Left hindlimb (tissue), 1 donor: Measurements from ENCODE around the gene PLD4.
"Not testable (repeated sequence)": the region's sequence is repeated elsewhere in the genome, so short reads cannot be mapped to it uniquely, and the experiment has no call there.

Source experiments
- DNase-seq: peaks from one replicate; pipeline ENCODE4 v3.0.0-alpha.2; 2018

The PLD4 gene

GRCh38 chr14:104924421-104925213 lies at the start of gene PLD4:
TSS of gene PLD4 (plus strand) at chr14:104924879. CDS start at chr14:104927141, 2,262 bp downstream.
- DNase-seq, result no peak

GRCh38 chr14:104875412-104875751 lies 49.3 kb upstream of the PLD4 start:
- peak; percentile 28 for DNase-seq

- DNase-seq, result no peak
Observed at GRCh38 chr14:104875811-104876210, 48.9 kb upstream of the PLD4 start.

GRCh38 chr14:104876251-104876699 lies 48.4 kb upstream of the PLD4 start:
- no peak for DNase-seq

- peak; percentile 23 for DNase-seq
Observed at GRCh38 chr14:104877066-104877805, 47.4 kb upstream of the PLD4 start.

- DNase-seq, result peak; percentile 18
Observed at GRCh38 chr14:104877806-104878550, 46.7 kb upstream of the PLD4 start.

GRCh38 chr14:104878582-104878981 lies 46.1 kb upstream of the PLD4 start:
- DNase-seq, result peak; percentile 15

- DNase-seq, result peak; percentile 23
Observed at GRCh38 chr14:104879201-104879982, 45.3 kb upstream of the PLD4 start.

- peak; percentile 29 for DNase-seq
Observed at GRCh38 chr14:104879983-104880565, 44.6 kb upstream of the PLD4 start.

- peak; percentile 14 for DNase-seq
Observed at GRCh38 chr14:104880584-104881210, 44.0 kb upstream of the PLD4 start.

GRCh38 chr14:104881369-104881979 lies 43.2 kb upstream of the PLD4 start:
- peak; percentile 78 for DNase-seq

GRCh38 chr14:104882325-104882973 lies 42.2 kb upstream of the PLD4 start:
- peak; percentile 23 for DNase-seq

GRCh38 chr14:104882991-104883660 lies 41.6 kb upstream of the PLD4 start:
- peak; percentile 25 for DNase-seq

- DNase-seq, result no peak
Observed at GRCh38 chr14:104883681-104884361, 40.9 kb upstream of the PLD4 start.

GRCh38 chr14:104884381-104884780 lies 40.3 kb upstream of the PLD4 start:
- DNase-seq, result not testable (repeated sequence)

- DNase-seq, result no peak
Observed at GRCh38 chr14:104885031-104885972, 39.4 kb upstream of the PLD4 start.

GRCh38 chr14:104885973-104886689 lies 38.5 kb upstream of the PLD4 start:
- no peak for DNase-seq
